ENCODE results near the gene COPB2. TPM values are rescaled to one million over a fixed set of nuclear protein-coding genes. Genes with fewer than 3 reads are reported as not detected.
A peak's percentile ranks its signal among the peaks of the same experiment; 100 is the strongest.

The COPB2 gene
- total RNA-seq, 4 donors from 2014 or later: 80.0 to 110 (median 87.4) TPM

- no peak for ATAC-seq
- H3K9me3 ChIP-seq: no peaks in the 10 kb centered on the region
- TF ChIP-seq POLR2AphosphoS5 (IDR thresholded peaks at IDR 0.05) (no peak), CTCF (IDR thresholded peaks at IDR 0.05) (no peak), EP300 (IDR thresholded peaks at IDR 0.05) (no peak)
- H3K4me3 ChIP-seq: no peak overlapping the region
- WGBS, 2 donors (ENCODE audit: low coverage in 1 of 2): 48% methylated on average over 2 of the region's 2 CpGs; no CpG with 5 or more reads in 1 of the 2 donors
- H3K27me3 ChIP-seq: peaks cover 40% of the 10 kb centered on the region
- peaks cover 0 to 8% (median 0%) of the 10 kb centered on the region in 3 donors for H3K4me1 ChIP-seq
- H3K36me3 ChIP-seq: no peaks in the 10 kb centered on the region
- no peak overlapping the region for H3K27ac ChIP-seq
Observed at GRCh38 chr3:139332092-139332491, 57.4 kb downstream of the COPB2 start.

DNA sequence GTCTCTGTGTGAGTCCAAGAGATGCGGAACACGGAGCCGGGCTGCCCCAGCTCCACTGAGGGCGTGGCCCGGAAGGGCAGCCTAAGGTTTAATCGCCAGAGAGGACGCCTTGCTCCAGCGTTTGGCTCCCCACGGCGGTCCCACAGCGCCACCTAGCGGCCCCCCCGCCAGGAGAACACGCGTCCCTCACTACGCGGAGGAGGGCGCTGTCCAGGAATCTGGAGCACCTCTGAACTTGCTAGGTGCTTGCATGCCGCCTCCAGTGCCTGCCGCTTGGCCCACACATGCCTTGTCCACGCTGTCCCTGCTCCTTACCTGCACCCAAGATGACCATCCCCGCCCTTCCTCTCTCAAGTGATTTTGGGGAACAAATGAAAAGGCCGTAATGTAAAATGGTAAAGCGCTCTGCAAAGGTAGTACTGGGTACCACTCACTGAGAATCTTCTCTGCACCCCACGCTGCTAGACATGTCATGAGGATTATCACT, 60.0 kb downstream of the COPB2 start:
- H3K27me3 ChIP-seq: peaks cover 44% of the 10 kb centered on the region
- H3K4me1 ChIP-seq: peaks cover 0 to 8% (median 0%) of the 10 kb centered on the region in 3 donors
- peak overlapping the region in 1 of 2 donors; percentile 16 for H3K4me3 ChIP-seq
- H3K27ac ChIP-seq: no peak overlapping the region
- peak; percentile 91 for ATAC-seq
- TF ChIP-seq POLR2A (IDR thresholded peaks at IDR 0.05) (no peak), CTCF (IDR thresholded peaks at IDR 0.05) (peak; percentile 84 to 99 (median 88))
- 38 to 100% methylated on average over 1 to 4 of the region's 25 CpGs for WGBS, 2 donors (ENCODE audit: low coverage in 1 of 2)
- no peaks in the 10 kb centered on the region for H3K36me3 ChIP-seq
- no peaks in the 10 kb centered on the region for H3K9me3 ChIP-seq

DNA sequence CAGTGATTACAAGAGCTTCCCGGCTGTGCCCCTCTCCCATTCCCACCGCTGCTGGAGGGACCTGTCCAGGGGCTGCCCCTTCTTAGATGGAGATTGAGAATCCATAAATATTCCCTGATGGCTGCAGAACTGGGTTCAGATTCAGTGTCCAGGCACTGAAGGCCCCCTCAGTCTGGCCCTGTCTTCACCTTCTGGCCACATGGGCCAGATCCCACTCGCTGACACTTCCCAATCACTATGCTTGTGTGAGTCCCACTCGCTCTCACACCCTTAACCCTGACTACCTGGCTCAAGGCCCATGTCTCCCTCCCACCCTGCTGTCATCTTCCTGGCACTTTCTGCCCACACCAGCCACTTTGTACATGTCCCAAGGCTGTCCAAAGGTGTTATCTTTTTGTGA, 61.1 kb downstream of the COPB2 start:
- Histone ChIP-seq H3K9me3 (no peaks in the 10 kb centered on the region), H3K36me3 (no peaks in the 10 kb centered on the region), H3K27ac (no peak overlapping the region), H3K4me1 (peaks cover 0 to 8% (median 0%) of the 10 kb centered on the region in 3 donors), H3K4me3 (no peak overlapping the region), H3K27me3 (peaks cover 44% of the 10 kb centered on the region)
- WGBS, 2 donors (ENCODE audit: low coverage in 1 of 2): 100% methylated on average over 1 of the region's 4 CpGs
- ATAC-seq: no peak
- TF ChIP-seq POLR2A (IDR thresholded peaks at IDR 0.05): no peak
- no peak for TF ChIP-seq CTCF (IDR thresholded peaks at IDR 0.05)
- no peak for TF ChIP-seq EP300 (IDR thresholded peaks at IDR 0.05)
- TF ChIP-seq POLR2AphosphoS5 (IDR thresholded peaks at IDR 0.05): no peak

DNA sequence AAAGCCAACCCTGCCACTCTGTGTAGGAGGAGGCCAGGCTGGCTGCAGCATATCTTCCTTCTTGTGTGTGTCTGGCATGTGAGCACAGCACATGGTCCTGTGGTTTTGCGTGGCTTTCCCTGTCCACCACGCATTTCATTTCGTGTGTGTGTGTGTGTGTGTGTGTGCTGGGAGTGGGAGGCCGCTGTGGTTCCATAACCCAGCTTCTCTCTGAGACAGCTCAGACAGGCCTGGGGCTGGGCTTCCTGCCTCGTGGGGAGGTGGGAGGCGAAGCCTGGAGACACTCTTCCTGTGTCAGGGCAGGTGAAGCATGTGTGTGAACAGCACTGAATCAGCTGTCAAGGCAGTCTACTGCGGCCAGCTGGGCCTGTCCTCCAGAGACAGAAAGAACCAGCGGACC, 61.6 kb downstream of the COPB2 start:
- no CpG with 5 or more reads among the region's 8 CpGs for WGBS, 2 donors (ENCODE audit: low coverage in 1 of 2)
- no peak overlapping the region for H3K27ac ChIP-seq
- no peaks in the 10 kb centered on the region for H3K36me3 ChIP-seq
- no peaks in the 10 kb centered on the region for H3K9me3 ChIP-seq
- TF ChIP-seq POLR2AphosphoS5 (IDR thresholded peaks at IDR 0.05) (no peak), POLR2A (IDR thresholded peaks at IDR 0.05) (no peak), EP300 (IDR thresholded peaks at IDR 0.05) (no peak), CTCF (IDR thresholded peaks at IDR 0.05) (no peak)
- H3K4me3 ChIP-seq: no peak overlapping the region
- peaks cover 0 to 8% (median 0%) of the 10 kb centered on the region in 3 donors for H3K4me1 ChIP-seq
- no peak for ATAC-seq
- peaks cover 46% of the 10 kb centered on the region for H3K27me3 ChIP-seq

DNA sequence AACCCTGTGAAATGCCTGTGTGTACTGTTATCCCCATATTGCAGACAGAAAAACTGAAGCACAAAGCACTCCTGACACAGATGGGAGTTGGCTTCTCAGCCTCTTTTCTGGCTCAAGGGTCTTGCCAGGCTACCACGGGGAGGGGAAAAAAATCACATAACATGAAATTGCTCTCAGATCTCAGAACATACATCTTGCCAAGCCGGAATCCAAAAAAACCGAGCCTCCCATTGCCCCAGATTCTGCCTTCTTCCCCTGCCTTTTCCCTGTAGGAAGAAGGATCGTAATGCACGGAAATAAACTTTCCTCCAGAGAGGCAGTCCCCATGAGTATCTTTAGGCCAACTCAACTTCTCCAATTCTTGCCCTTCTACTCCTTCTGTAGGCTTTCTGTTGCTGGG, 62.2 kb downstream of the COPB2 start:
- no peaks in the 10 kb centered on the region for H3K36me3 ChIP-seq
- TF ChIP-seq EP300 (IDR thresholded peaks at IDR 0.05) (no peak), CTCF (IDR thresholded peaks at IDR 0.05) (no peak), POLR2AphosphoS5 (IDR thresholded peaks at IDR 0.05) (no peak), POLR2A (IDR thresholded peaks at IDR 0.05) (no peak)
- no peak for ATAC-seq
- 81 to 94% methylated on average over 3 to 5 of the region's 5 CpGs for WGBS, 2 donors (ENCODE audit: low coverage in 1 of 2)
- H3K4me1 ChIP-seq: peaks cover 0 to 8% (median 0%) of the 10 kb centered on the region in 3 donors
- H3K9me3 ChIP-seq: no peaks in the 10 kb centered on the region
- no peak overlapping the region for H3K27ac ChIP-seq
- H3K27me3 ChIP-seq: peaks cover 47% of the 10 kb centered on the region
- no peak overlapping the region for H3K4me3 ChIP-seq

Measured in gastroesophageal sphincter (tissue), 4 donors.